Astrocyte (in vitro differentiated cells and primary cell): ENCODE data around the gene SPPL2B.

Experiments
- CTCF ChIP-seq: IDR thresholded peaks from 2 replicates; pipeline ENCODE4 v1.5.1; 2011; ENCODE audit warnings: low read depth, mild to moderate bottlenecking, inconsistent platforms, low read length, moderate library complexity; ENCODE audit not compliant: insufficient read depth
- EZH2 ChIP-seq: IDR thresholded peaks from 2 replicates; pipeline ENCODE4 v1.6.1; 2012; ENCODE audit warnings: mild to moderate bottlenecking, low read length, inconsistent platforms; ENCODE audit not compliant: insufficient read depth

GRCh38 chr19:2282062-2282861 is 46.2 kb upstream of the SPPL2B start, which contains the start of gene PEAK3:
- TF ChIP-seq CTCF (no peak), EZH2 (no peak)
